Measurements from ENCODE around the gene FFAR4.

DNA sequence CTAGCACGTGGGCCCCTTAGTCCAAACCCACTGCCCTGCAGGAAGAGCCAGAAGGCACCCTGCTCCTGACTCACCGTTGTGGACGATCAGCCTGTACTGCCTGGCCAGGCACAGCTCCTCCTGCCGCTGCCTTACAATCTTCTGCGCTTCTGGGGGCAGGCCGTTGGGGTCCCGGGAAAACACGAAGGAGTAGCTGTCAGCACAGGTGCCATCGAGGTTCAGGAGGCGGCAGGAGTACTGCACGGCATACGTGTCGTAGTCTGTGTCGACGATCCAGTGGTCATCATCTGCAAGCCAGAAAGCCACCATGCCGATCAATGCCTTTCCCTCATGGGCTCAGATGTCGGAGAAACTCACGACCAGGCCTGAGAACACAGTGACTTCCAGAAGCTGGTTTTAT is 27.3 kb downstream of the FFAR4 start:
- TF ChIP-seq, protein P1, sequence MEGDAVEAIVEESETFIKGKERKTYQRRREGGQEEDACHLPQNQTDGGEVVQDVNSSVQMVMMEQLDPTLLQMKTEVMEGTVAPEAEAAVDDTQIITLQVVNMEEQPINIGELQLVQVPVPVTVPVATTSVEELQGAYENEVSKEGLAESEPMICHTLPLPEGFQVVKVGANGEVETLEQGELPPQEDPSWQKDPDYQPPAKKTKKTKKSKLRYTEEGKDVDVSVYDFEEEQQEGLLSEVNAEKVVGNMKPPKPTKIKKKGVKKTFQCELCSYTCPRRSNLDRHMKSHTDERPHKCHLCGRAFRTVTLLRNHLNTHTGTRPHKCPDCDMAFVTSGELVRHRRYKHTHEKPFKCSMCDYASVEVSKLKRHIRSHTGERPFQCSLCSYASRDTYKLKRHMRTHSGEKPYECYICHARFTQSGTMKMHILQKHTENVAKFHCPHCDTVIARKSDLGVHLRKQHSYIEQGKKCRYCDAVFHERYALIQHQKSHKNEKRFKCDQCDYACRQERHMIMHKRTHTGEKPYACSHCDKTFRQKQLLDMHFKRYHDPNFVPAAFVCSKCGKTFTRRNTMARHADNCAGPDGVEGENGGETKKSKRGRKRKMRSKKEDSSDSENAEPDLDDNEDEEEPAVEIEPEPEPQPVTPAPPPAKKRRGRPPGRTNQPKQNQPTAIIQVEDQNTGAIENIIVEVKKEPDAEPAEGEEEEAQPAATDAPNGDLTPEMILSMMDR (IDR thresholded peaks at IDR 0.05; ENCODE audit: insufficient read depth, low read length): no peak
- no peak for TF ChIP-seq POLR2AphosphoS5 (IDR thresholded peaks at IDR 0.05; ENCODE audit: low read depth)
- no peak for TF ChIP-seq GABPA (IDR thresholded peaks at IDR 0.05; ENCODE audit: low read depth)
- no peak for TF ChIP-seq SPI1 (IDR thresholded peaks at IDR 0.05; ENCODE audit: borderline replicate concordance, low read depth)
- TF ChIP-seq, protein P2, sequence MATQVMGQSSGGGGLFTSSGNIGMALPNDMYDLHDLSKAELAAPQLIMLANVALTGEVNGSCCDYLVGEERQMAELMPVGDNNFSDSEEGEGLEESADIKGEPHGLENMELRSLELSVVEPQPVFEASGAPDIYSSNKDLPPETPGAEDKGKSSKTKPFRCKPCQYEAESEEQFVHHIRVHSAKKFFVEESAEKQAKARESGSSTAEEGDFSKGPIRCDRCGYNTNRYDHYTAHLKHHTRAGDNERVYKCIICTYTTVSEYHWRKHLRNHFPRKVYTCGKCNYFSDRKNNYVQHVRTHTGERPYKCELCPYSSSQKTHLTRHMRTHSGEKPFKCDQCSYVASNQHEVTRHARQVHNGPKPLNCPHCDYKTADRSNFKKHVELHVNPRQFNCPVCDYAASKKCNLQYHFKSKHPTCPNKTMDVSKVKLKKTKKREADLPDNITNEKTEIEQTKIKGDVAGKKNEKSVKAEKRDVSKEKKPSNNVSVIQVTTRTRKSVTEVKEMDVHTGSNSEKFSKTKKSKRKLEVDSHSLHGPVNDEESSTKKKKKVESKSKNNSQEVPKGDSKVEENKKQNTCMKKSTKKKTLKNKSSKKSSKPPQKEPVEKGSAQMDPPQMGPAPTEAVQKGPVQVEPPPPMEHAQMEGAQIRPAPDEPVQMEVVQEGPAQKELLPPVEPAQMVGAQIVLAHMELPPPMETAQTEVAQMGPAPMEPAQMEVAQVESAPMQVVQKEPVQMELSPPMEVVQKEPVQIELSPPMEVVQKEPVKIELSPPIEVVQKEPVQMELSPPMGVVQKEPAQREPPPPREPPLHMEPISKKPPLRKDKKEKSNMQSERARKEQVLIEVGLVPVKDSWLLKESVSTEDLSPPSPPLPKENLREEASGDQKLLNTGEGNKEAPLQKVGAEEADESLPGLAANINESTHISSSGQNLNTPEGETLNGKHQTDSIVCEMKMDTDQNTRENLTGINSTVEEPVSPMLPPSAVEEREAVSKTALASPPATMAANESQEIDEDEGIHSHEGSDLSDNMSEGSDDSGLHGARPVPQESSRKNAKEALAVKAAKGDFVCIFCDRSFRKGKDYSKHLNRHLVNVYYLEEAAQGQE (IDR thresholded peaks at IDR 0.05; ENCODE audit: insufficient replicate concordance, low read depth): no peak
